Measurements from ENCODE around the gene PLCL1. TPM values are rescaled to one million over a fixed set of nuclear protein-coding genes. Genes with fewer than 3 reads are reported as not detected.

Gene PLCL1
- total RNA-seq, 1 donor from 2014 or later, result 1.2 TPM

GRCh38 chr2:197998702-197999101 lies 194.3 kb downstream of the PLCL1 start:
- Mint-ChIP-seq H3K9me3 (ENCODE audit: unreplicated experiment) (no peaks in the 10 kb centered on the region), H3K27me3 (ENCODE audit: unreplicated experiment) (peaks cover 12% of the 10 kb centered on the region), H3K4me3 (ENCODE audit: unreplicated experiment) (no peak overlapping the region), H3K27ac (ENCODE audit: unreplicated experiment) (no peak overlapping the region), H3K4me1 (ENCODE audit: unreplicated experiment) (no peaks in the 10 kb centered on the region), H3K36me3 (ENCODE audit: unreplicated experiment) (no peaks in the 10 kb centered on the region)
- no peak for TF ChIP-seq CTCF (IDR thresholded peaks at IDR 0.05)
- DNase-seq (ENCODE audit: extremely low spot score, unreplicated experiment), result no peak

- TF ChIP-seq CTCF (IDR thresholded peaks at IDR 0.05), result no peak
- H3K9me3 Mint-ChIP-seq (ENCODE audit: unreplicated experiment), result no peaks in the 10 kb centered on the region
- no peak overlapping the region for H3K4me3 Mint-ChIP-seq (ENCODE audit: unreplicated experiment)
- H3K4me1 Mint-ChIP-seq (ENCODE audit: unreplicated experiment), result no peaks in the 10 kb centered on the region
- no peaks in the 10 kb centered on the region for H3K36me3 Mint-ChIP-seq (ENCODE audit: unreplicated experiment)
- H3K27ac Mint-ChIP-seq (ENCODE audit: unreplicated experiment), result no peak overlapping the region
- no peak for DNase-seq (ENCODE audit: extremely low spot score, unreplicated experiment)
- H3K27me3 Mint-ChIP-seq (ENCODE audit: unreplicated experiment), result peaks cover 14% of the 10 kb centered on the region
These were observed 196.0 kb downstream of the PLCL1 start for GRCh38 chr2:198000417-198000816.

- H3K27me3 Mint-ChIP-seq (ENCODE audit: unreplicated experiment), result peaks cover 10% of the 10 kb centered on the region
- no peak overlapping the region for H3K27ac Mint-ChIP-seq (ENCODE audit: unreplicated experiment)
- DNase-seq (ENCODE audit: extremely low spot score, unreplicated experiment), result no peak
- TF ChIP-seq CTCF (IDR thresholded peaks at IDR 0.05), result no peak
- no peaks in the 10 kb centered on the region for H3K36me3 Mint-ChIP-seq (ENCODE audit: unreplicated experiment)
- H3K9me3 Mint-ChIP-seq (ENCODE audit: unreplicated experiment), result no peaks in the 10 kb centered on the region
- H3K4me1 Mint-ChIP-seq (ENCODE audit: unreplicated experiment), result no peaks in the 10 kb centered on the region
- H3K4me3 Mint-ChIP-seq (ENCODE audit: unreplicated experiment), result no peak overlapping the region
These were observed 199.8 kb downstream of the PLCL1 start for GRCh38 chr2:198004173-198004572.

GRCh38 chr2:198004921-198005829 lies 200.8 kb downstream of the PLCL1 start:
- Mint-ChIP-seq H3K27ac (ENCODE audit: unreplicated experiment) (no peak overlapping the region), H3K36me3 (ENCODE audit: unreplicated experiment) (no peaks in the 10 kb centered on the region), H3K4me1 (ENCODE audit: unreplicated experiment) (no peaks in the 10 kb centered on the region), H3K9me3 (ENCODE audit: unreplicated experiment) (no peaks in the 10 kb centered on the region), H3K27me3 (ENCODE audit: unreplicated experiment) (peaks cover 13% of the 10 kb centered on the region), H3K4me3 (ENCODE audit: unreplicated experiment) (no peak overlapping the region)
- DNase-seq (ENCODE audit: extremely low spot score, unreplicated experiment), result no peak
- TF ChIP-seq CTCF (IDR thresholded peaks at IDR 0.05), result no peak

- no peak for TF ChIP-seq CTCF (IDR thresholded peaks at IDR 0.05)
- no peaks in the 10 kb centered on the region for H3K4me1 Mint-ChIP-seq (ENCODE audit: unreplicated experiment)
- H3K27me3 Mint-ChIP-seq (ENCODE audit: unreplicated experiment), result peaks cover 15% of the 10 kb centered on the region
- no peak for DNase-seq (ENCODE audit: extremely low spot score, unreplicated experiment)
- no peak overlapping the region for H3K4me3 Mint-ChIP-seq (ENCODE audit: unreplicated experiment)
- no peaks in the 10 kb centered on the region for H3K36me3 Mint-ChIP-seq (ENCODE audit: unreplicated experiment)
- no peak overlapping the region for H3K27ac Mint-ChIP-seq (ENCODE audit: unreplicated experiment)
- no peaks in the 10 kb centered on the region for H3K9me3 Mint-ChIP-seq (ENCODE audit: unreplicated experiment)
These were observed 202.3 kb downstream of the PLCL1 start for GRCh38 chr2:198006733-198007132.
